ENCODE results near the gene SYTL1. TPM values are rescaled to one million over a fixed set of nuclear protein-coding genes. Genes with fewer than 3 reads are reported as not detected.
A peak's percentile ranks its signal among the peaks of the same experiment; 100 is the strongest.

SYTL1 gene, protein sequence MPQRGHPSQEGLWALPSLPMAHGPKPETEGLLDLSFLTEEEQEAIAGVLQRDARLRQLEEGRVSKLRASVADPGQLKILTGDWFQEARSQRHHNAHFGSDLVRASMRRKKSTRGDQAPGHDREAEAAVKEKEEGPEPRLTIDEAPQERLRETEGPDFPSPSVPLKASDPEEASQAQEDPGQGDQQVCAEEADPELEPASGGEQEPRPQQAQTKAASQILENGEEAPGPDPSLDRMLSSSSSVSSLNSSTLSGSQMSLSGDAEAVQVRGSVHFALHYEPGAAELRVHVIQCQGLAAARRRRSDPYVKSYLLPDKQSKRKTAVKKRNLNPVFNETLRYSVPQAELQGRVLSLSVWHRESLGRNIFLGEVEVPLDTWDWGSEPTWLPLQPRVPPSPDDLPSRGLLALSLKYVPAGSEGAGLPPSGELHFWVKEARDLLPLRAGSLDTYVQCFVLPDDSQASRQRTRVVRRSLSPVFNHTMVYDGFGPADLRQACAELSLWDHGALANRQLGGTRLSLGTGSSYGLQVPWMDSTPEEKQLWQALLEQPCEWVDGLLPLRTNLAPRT
- 1 to 10 TPM in 2 of 4 donors, under 1 TPM in 2; 0.81 to 4.8 (median 2.7) TPM for total RNA-seq

DNA sequence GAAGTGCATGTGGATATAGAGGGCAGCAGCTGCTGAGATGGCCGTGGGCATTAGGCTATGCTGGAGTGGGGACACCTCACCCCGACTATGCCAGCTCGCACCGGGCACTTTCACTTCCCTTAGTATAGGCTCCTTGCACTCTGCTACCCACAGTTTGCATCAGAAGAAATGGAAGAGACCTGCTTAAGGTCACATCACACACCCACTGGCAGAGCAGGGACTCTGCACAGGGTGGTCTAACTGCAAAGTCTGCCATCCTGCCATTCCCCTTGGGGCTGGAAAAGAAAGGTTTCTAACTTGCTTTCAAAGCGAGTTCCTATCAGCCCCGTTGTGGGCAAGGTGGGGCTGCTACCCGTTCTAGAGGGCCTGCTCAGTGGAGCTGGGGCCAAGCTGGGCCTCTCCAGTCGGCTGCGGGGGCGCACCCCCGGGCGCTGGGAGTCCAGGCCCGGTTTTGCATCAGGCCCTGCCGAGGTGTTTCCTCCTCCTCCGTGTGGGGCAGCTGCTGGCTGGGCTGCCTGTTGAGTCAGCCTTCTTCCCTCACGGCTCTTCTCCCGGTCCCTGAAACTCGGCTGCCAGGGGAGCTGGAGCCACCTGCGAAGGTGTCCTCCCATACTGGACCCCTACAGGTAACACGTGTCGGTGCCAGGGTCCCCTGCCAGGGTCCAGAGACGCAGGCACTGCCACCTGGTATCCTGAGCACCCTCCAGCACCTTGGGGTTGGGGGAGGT is at the start of gene SYTL1:
Gene SYTL1 (plus strand): TSS at position 498 of the 728 bp plus-strand sequence. CDS start 3,313 bp downstream, outside the sequence.
- 77% methylated on average over 4 of the region's 22 CpGs; no CpG with 5 or more reads in 1 of the 2 donors for WGBS, 2 donors (ENCODE audit: low coverage in 1 of 2)
- H3K9me3 ChIP-seq: no peaks in the 10 kb centered on the region
- peak within 1 kb of the TSS in 1 of 2 donors; percentile 19 for H3K4me3 ChIP-seq
- H3K4me1 ChIP-seq: no peaks in the 10 kb centered on the region
- H3K27me3 ChIP-seq: peaks cover 2% of the 10 kb centered on the region
- peaks cover 0 to 22% of the 10 kb centered on the region in 2 donors for H3K36me3 ChIP-seq
- H3K27ac ChIP-seq: no peak within 1 kb of the TSS
- no peak for ATAC-seq
- TF ChIP-seq POLR2A (IDR thresholded peaks at IDR 0.05): no peak
- TF ChIP-seq EP300 (IDR thresholded peaks at IDR 0.05): no peak
- TF ChIP-seq POLR2AphosphoS5 (IDR thresholded peaks at IDR 0.05): no peak
- TF ChIP-seq, protein P1, sequence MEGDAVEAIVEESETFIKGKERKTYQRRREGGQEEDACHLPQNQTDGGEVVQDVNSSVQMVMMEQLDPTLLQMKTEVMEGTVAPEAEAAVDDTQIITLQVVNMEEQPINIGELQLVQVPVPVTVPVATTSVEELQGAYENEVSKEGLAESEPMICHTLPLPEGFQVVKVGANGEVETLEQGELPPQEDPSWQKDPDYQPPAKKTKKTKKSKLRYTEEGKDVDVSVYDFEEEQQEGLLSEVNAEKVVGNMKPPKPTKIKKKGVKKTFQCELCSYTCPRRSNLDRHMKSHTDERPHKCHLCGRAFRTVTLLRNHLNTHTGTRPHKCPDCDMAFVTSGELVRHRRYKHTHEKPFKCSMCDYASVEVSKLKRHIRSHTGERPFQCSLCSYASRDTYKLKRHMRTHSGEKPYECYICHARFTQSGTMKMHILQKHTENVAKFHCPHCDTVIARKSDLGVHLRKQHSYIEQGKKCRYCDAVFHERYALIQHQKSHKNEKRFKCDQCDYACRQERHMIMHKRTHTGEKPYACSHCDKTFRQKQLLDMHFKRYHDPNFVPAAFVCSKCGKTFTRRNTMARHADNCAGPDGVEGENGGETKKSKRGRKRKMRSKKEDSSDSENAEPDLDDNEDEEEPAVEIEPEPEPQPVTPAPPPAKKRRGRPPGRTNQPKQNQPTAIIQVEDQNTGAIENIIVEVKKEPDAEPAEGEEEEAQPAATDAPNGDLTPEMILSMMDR (IDR thresholded peaks at IDR 0.05): no peak

DNA sequence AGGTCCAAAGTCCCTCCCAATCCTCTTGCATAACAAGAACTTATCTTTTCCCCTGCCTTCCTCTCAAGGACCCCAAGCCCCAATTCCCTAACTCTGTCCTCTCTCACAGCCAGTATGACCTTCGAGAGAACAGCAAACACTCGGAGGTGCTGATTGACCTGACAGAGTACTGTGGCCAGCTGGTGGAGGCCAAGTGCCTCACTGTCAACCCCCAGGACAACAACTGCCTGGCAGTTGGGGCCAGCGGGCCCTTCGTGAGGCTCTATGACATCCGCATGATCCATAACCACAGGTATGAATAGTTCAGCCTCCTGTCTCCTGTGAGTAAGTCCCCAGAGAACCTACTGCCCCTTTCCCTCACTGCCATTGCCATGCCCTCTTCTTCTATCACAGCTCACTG is 49.7 kb upstream of the SYTL1 start:
- TF ChIP-seq, protein P1 (IDR thresholded peaks at IDR 0.05): no peak
- TF ChIP-seq POLR2AphosphoS5 (IDR thresholded peaks at IDR 0.05) (no peak), EP300 (IDR thresholded peaks at IDR 0.05) (no peak), POLR2A (IDR thresholded peaks at IDR 0.05) (no peak)
- peaks cover 0 to 89% of the 10 kb centered on the region in 2 donors for H3K36me3 ChIP-seq
- H3K9me3 ChIP-seq: no peaks in the 10 kb centered on the region
- H3K4me3 ChIP-seq: no peak overlapping the region
- H3K27me3 ChIP-seq: no peaks in the 10 kb centered on the region
- no peak overlapping the region for H3K27ac ChIP-seq
- H3K4me1 ChIP-seq: peaks cover 0 to 9% (median 0%) of the 10 kb centered on the region in 3 donors
- 91% methylated on average over 4 of the region's 5 CpGs; no CpG with 5 or more reads in 1 of the 2 donors for WGBS, 2 donors (ENCODE audit: low coverage in 1 of 2)
- no peak for ATAC-seq

DNA sequence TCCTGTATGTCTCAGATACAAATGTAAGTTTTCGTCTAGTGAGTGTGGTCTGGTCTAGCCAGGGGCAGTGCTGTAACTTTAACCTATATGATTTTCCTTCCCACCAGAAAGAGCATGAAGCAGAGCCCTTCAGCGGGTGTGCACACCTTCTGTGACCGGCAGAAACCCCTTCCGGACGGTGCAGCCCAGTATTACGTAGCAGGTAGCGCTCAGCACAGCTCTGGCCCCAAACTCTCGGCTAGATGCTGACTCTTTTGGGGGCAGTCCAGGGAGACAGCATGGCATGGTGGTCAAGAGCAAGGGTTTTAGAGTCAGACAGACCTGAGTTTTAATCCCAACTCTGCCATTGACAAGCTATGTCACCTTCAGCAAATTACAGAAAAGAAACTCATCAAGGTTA is 47.9 kb upstream of the SYTL1 start:
- no peak overlapping the region for H3K27ac ChIP-seq
- TF ChIP-seq EP300 (IDR thresholded peaks at IDR 0.05) (no peak), POLR2A (IDR thresholded peaks at IDR 0.05) (no peak), POLR2AphosphoS5 (IDR thresholded peaks at IDR 0.05) (no peak)
- TF ChIP-seq, protein P1 (IDR thresholded peaks at IDR 0.05): no peak
- H3K27me3 ChIP-seq: no peaks in the 10 kb centered on the region
- no peaks in the 10 kb centered on the region for H3K9me3 ChIP-seq
- peaks cover 5 to 27% (median 10%) of the 10 kb centered on the region in 3 donors for H3K4me1 ChIP-seq
- 75% methylated on average over 5 of the region's 8 CpGs; no CpG with 5 or more reads in 1 of the 2 donors for WGBS, 2 donors (ENCODE audit: low coverage in 1 of 2)
- H3K36me3 ChIP-seq: peaks cover 0 to 91% of the 10 kb centered on the region in 2 donors
- H3K4me3 ChIP-seq: no peak overlapping the region
- no peak for ATAC-seq

DNA sequence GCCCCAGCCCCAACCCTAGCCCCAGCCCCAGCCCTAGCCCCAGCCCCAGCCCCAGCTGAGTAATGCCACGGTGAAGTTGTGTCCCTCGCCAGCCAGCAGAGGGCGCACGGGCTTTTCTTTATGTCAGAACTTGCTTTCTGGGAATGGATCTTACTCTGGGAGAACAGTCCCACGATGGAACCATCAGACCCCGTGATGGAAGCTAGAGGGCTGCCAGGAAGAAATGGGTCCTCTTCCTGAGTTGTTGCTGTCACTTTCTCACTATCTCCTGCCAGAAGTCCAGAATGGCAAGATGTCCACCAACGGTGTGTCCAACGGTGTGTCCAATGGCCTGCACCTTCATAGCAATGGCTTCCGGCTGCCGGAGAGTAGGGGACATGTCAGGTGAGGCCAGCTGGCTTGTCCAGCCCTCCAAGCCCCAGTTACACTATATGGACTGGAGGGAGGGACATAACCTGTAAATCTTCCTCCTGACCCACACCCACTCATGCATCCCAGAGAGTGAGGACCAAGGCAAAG is 45.0 kb upstream of the SYTL1 start:
- Histone ChIP-seq H3K4me1 (peaks cover 9 to 55% (median 30%) of the 10 kb centered on the region in 3 donors), H3K4me3 (no peak overlapping the region), H3K36me3 (peaks cover 0 to 73% of the 10 kb centered on the region in 2 donors), H3K27me3 (no peaks in the 10 kb centered on the region), H3K9me3 (no peaks in the 10 kb centered on the region), H3K27ac (peak overlapping the region; percentile 19 to 94 (median 90))
- 100% methylated on average over 2 of the region's 10 CpGs; no CpG with 5 or more reads in 1 of the 2 donors for WGBS, 2 donors (ENCODE audit: low coverage in 1 of 2)
- ATAC-seq: no peak
- no peak for TF ChIP-seq EP300 (IDR thresholded peaks at IDR 0.05)
- TF ChIP-seq, protein P1 (IDR thresholded peaks at IDR 0.05): peak; percentile 56 to 82 (median 64)
